ENCODE measurements around the gene UBAC2. TPM values are rescaled to one million over a fixed set of nuclear protein-coding genes. Genes with fewer than 3 reads are reported as not detected.

Gene UBAC2
- total and polyA plus RNA-seq, 4 donors: 32.9 to 42.3 (median 35.3) TPM

DNA sequence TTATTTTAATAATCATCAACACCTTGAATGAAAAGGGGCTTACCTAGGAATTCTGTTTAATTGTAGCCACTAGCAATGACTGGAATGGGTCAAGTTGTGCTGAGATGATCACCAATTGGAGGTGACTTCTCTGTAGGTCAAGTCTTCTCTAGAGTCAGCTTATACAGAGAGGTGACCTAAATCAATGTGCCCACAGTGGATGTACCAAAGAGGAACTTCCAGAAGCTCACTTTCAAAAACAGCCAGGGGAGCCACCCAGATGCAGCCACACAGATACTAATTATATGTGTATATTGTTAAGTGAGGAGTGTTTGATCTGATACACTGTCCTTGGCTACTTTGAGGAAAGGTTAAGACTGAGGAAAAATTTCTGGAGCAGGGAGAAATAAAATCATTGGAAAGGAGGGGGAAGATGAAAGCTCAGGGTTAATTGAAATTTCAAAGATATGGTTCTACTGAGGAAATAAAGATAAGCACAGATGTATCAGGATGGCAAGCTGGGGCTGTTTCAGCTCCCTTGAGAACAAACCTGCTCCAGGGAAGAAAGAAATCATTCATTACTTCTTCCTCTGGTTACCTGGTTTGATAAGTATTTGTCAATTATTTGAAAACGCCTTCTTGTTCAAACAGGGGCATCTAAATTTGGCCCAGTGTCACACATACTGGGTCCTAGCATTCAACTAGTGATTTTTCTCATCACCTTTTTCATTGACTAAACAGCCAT, 101.4 kb downstream of the UBAC2 start:
- H3K27ac ChIP-seq (ENCODE audit: low read depth in 1 of 2, low read length in 2 of 2): no peak overlapping the region
- H3K9me3 ChIP-seq (ENCODE audit: control insufficient read depth in 4 of 4, low read length in 3 of 4): no peaks in the 10 kb centered on the region
- H3K9ac ChIP-seq (ENCODE audit: low read depth in 1 of 2, low read length in 2 of 2): no peak overlapping the region
- no peak overlapping the region for H3K4me3 ChIP-seq (ENCODE audit: low read depth in 1 of 3, low read length in 3 of 3)
- no peak for DNase-seq (ENCODE audit: low spot score)
- no peaks in the 10 kb centered on the region for H3K36me3 ChIP-seq (ENCODE audit: control insufficient read depth in 4 of 4, insufficient read depth in 3 of 4, low read depth in 1 of 4, low read length in 3 of 4)
- H3K27me3 ChIP-seq (ENCODE audit: control insufficient read depth in 4 of 4, insufficient read depth in 4 of 4, low read length in 3 of 4): no peaks in the 10 kb centered on the region
- no peaks in the 10 kb centered on the region for H3K4me1 ChIP-seq (ENCODE audit: control insufficient read depth in 4 of 4, insufficient read depth in 4 of 4, low read length in 3 of 4)
- WGBS: 89% methylated on average over 1 of the region's 1 CpG
- TF ChIP-seq, protein P1, sequence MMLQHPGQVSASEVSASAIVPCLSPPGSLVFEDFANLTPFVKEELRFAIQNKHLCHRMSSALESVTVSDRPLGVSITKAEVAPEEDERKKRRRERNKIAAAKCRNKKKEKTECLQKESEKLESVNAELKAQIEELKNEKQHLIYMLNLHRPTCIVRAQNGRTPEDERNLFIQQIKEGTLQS (IDR thresholded peaks at IDR 0.05): no peak
- no peak for TF ChIP-seq FOXA1 (IDR thresholded peaks at IDR 0.05)
- TF ChIP-seq HNF4G (IDR thresholded peaks at IDR 0.05): no peak
- TF ChIP-seq YY1 (IDR thresholded peaks at IDR 0.05): no peak
- no peak for TF ChIP-seq TAF1 (conservative IDR thresholded peaks at IDR 0.05)
- TF ChIP-seq EGR1 (IDR thresholded peaks at IDR 0.05; ENCODE audit: low read depth in 2 of 2): no peak
- TF ChIP-seq, protein P2, sequence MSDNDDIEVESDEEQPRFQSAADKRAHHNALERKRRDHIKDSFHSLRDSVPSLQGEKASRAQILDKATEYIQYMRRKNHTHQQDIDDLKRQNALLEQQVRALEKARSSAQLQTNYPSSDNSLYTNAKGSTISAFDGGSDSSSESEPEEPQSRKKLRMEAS (IDR thresholded peaks at IDR 0.05): no peak
- TF ChIP-seq, protein P3, sequence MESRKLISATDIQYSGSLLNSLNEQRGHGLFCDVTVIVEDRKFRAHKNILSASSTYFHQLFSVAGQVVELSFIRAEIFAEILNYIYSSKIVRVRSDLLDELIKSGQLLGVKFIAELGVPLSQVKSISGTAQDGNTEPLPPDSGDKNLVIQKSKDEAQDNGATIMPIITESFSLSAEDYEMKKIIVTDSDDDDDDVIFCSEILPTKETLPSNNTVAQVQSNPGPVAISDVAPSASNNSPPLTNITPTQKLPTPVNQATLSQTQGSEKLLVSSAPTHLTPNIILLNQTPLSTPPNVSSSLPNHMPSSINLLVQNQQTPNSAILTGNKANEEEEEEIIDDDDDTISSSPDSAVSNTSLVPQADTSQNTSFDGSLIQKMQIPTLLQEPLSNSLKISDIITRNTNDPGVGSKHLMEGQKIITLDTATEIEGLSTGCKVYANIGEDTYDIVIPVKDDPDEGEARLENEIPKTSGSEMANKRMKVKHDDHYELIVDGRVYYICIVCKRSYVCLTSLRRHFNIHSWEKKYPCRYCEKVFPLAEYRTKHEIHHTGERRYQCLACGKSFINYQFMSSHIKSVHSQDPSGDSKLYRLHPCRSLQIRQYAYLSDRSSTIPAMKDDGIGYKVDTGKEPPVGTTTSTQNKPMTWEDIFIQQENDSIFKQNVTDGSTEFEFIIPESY (IDR thresholded peaks at IDR 0.05): no peak
- TF ChIP-seq, protein P4, sequence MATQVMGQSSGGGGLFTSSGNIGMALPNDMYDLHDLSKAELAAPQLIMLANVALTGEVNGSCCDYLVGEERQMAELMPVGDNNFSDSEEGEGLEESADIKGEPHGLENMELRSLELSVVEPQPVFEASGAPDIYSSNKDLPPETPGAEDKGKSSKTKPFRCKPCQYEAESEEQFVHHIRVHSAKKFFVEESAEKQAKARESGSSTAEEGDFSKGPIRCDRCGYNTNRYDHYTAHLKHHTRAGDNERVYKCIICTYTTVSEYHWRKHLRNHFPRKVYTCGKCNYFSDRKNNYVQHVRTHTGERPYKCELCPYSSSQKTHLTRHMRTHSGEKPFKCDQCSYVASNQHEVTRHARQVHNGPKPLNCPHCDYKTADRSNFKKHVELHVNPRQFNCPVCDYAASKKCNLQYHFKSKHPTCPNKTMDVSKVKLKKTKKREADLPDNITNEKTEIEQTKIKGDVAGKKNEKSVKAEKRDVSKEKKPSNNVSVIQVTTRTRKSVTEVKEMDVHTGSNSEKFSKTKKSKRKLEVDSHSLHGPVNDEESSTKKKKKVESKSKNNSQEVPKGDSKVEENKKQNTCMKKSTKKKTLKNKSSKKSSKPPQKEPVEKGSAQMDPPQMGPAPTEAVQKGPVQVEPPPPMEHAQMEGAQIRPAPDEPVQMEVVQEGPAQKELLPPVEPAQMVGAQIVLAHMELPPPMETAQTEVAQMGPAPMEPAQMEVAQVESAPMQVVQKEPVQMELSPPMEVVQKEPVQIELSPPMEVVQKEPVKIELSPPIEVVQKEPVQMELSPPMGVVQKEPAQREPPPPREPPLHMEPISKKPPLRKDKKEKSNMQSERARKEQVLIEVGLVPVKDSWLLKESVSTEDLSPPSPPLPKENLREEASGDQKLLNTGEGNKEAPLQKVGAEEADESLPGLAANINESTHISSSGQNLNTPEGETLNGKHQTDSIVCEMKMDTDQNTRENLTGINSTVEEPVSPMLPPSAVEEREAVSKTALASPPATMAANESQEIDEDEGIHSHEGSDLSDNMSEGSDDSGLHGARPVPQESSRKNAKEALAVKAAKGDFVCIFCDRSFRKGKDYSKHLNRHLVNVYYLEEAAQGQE (IDR thresholded peaks at IDR 0.05): no peak
- TF ChIP-seq SP1 (IDR thresholded peaks at IDR 0.05): no peak
- no peak for TF ChIP-seq GABPA (IDR thresholded peaks at IDR 0.05 in 1 of 2, conservative IDR thresholded peaks at IDR 0.05 in 1 of 2)
- TF ChIP-seq HNF4A (conservative IDR thresholded peaks at IDR 0.05): no peak
- TF ChIP-seq JUND (IDR thresholded peaks at IDR 0.05): no peak
- no peak for TF ChIP-seq RXRA (IDR thresholded peaks at IDR 0.05)
- TF ChIP-seq FOXA2 (IDR thresholded peaks at IDR 0.05): no peak

DNA sequence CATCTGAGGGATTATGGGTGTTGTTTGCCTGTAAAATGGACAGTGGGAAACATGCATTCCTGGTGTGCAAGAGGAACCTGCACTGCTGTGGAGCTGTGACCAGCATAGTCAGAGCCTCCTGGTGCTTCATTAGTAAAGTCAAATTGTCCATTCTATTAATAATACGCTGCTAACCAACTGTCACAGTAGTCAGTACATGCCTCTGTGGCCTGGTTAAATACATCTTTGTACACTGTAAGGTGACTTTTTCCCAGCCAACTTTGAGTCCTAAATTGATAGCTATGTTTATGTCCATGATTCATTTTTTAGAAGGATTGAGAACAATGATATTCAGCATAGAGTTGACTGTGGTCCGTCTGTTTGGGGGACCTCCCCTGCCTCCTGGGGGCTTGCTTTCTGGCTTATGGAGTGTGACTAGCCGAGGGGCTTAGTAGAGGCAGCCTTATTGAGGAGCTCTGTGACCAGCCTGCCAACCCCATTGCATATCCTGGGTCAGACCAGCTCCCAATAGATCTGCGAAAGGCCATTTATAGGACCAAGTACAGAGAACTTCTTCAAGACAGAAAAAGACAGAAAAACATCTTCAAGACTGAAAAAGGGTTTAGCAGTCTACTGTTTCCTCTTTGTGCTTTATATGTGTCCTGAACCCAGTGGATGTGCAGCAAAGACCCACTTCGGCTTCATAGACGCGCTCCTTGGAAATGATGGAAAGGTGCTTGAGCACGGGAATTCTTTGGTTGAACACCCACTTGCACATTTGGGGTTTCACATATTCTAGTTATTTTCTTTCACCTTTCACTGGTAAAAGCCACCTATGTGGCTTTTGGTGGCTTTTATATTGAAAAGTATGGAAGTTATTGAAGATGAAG, 102.2 kb downstream of the UBAC2 start:
- Histone ChIP-seq H3K27me3 (ENCODE audit: control insufficient read depth in 4 of 4, insufficient read depth in 4 of 4, low read length in 3 of 4) (no peaks in the 10 kb centered on the region), H3K4me1 (ENCODE audit: control insufficient read depth in 4 of 4, insufficient read depth in 4 of 4, low read length in 3 of 4) (no peaks in the 10 kb centered on the region), H3K36me3 (ENCODE audit: control insufficient read depth in 4 of 4, insufficient read depth in 3 of 4, low read depth in 1 of 4, low read length in 3 of 4) (no peaks in the 10 kb centered on the region), H3K27ac (ENCODE audit: low read depth in 1 of 2, low read length in 2 of 2) (peak overlapping the region in 1 of 2 donors; percentile 19), H3K9me3 (ENCODE audit: control insufficient read depth in 4 of 4, low read length in 3 of 4) (no peaks in the 10 kb centered on the region), H3K4me3 (ENCODE audit: low read depth in 1 of 3, low read length in 3 of 3) (no peak overlapping the region), H3K9ac (ENCODE audit: low read depth in 1 of 2, low read length in 2 of 2) (no peak overlapping the region)
- TF ChIP-seq SP1 (IDR thresholded peaks at IDR 0.05) (no peak), JUND (IDR thresholded peaks at IDR 0.05) (no peak), YY1 (IDR thresholded peaks at IDR 0.05) (no peak), HNF4A (conservative IDR thresholded peaks at IDR 0.05) (no peak), TAF1 (conservative IDR thresholded peaks at IDR 0.05) (no peak)
- TF ChIP-seq, protein P1 (IDR thresholded peaks at IDR 0.05): no peak
- WGBS: 91% methylated on average over 8 of the region's 8 CpGs
- DNase-seq (ENCODE audit: low spot score): no peak
